Measurements from ENCODE around the gene LZTS2.

Gene LZTS2

GRCh38 chr10:101014230-101014884 is 14.7 kb downstream of the LZTS2 start:
- H3K27ac ChIP-seq (ENCODE audit: poor library complexity, severe bottlenecking) = no peak overlapping the region
- TF ChIP-seq CTCF (IDR thresholded peaks at IDR 0.05; ENCODE audit: poor library complexity, severe bottlenecking) = peak; percentile 82
- ATAC-seq (ENCODE audit: low read depth) (peak; percentile 16; the same call in 1 of the 3 replicates), DNase-seq (ENCODE audit: low spot score) (no peak)
- H3K27me3 ChIP-seq (ENCODE audit: insufficient read depth, poor library complexity, severe bottlenecking) = no peaks in the 10 kb centered on the region
- peaks cover 4% of the 10 kb centered on the region for H3K4me1 ChIP-seq (ENCODE audit: insufficient read depth, poor library complexity, severe bottlenecking)
- no peaks in the 10 kb centered on the region for H3K36me3 ChIP-seq (ENCODE audit: low read depth)
- no peaks in the 10 kb centered on the region for H3K9me3 ChIP-seq (ENCODE audit: severe bottlenecking)
- H3K4me3 ChIP-seq (ENCODE audit: severe bottlenecking) = no peak overlapping the region

GRCh38 chr10:101014966-101015581 is 15.5 kb downstream of the LZTS2 start:
- TF ChIP-seq CTCF (IDR thresholded peaks at IDR 0.05; ENCODE audit: poor library complexity, severe bottlenecking) = no peak
- DNase-seq (ENCODE audit: low spot score) (no peak), ATAC-seq (ENCODE audit: low read depth) (0 out of 3 replicates have a peak, but pooled peaks have one; percentile 8)
- no peaks in the 10 kb centered on the region for H3K27me3 ChIP-seq (ENCODE audit: insufficient read depth, poor library complexity, severe bottlenecking)
- peaks cover 4% of the 10 kb centered on the region for H3K4me1 ChIP-seq (ENCODE audit: insufficient read depth, poor library complexity, severe bottlenecking)
- no peak overlapping the region for H3K27ac ChIP-seq (ENCODE audit: poor library complexity, severe bottlenecking)
- H3K9me3 ChIP-seq (ENCODE audit: severe bottlenecking) = no peaks in the 10 kb centered on the region
- no peak overlapping the region for H3K4me3 ChIP-seq (ENCODE audit: severe bottlenecking)
- no peaks in the 10 kb centered on the region for H3K36me3 ChIP-seq (ENCODE audit: low read depth)

- DNase-seq (ENCODE audit: low spot score) (no peak), ATAC-seq (ENCODE audit: low read depth) (no peak)
- TF ChIP-seq CTCF (IDR thresholded peaks at IDR 0.05; ENCODE audit: poor library complexity, severe bottlenecking) = no peak
- Histone ChIP-seq H3K9me3 (ENCODE audit: severe bottlenecking) (no peaks in the 10 kb centered on the region), H3K27me3 (ENCODE audit: insufficient read depth, poor library complexity, severe bottlenecking) (no peaks in the 10 kb centered on the region), H3K36me3 (ENCODE audit: low read depth) (no peaks in the 10 kb centered on the region), H3K4me3 (ENCODE audit: severe bottlenecking) (no peak overlapping the region), H3K27ac (ENCODE audit: poor library complexity, severe bottlenecking) (no peak overlapping the region), H3K4me1 (ENCODE audit: insufficient read depth, poor library complexity, severe bottlenecking) (peaks cover 4% of the 10 kb centered on the region)
Measured at GRCh38 chr10:101015582-101015973, 16.0 kb downstream of the LZTS2 start.

DNA sequence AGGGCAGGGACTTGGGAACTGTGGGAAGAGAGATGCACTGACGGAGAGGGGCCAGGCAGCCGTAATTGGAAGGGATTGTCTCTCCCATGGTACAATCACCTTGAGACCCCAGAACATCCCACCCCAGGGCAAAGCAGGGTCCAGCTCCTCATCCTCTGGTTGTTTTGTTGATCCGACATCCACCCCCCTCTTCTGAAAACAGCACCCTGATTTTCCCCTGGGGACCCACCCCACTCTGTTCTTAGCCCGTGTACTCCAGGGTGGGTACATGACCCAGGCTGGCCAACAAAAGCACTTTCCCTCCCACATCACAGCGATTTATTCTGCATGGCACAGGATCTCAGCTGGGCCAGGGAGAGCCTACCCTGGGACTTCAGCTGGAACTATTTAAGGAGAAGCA is 17.2 kb downstream of the LZTS2 start:
- no peak for TF ChIP-seq CTCF (IDR thresholded peaks at IDR 0.05; ENCODE audit: poor library complexity, severe bottlenecking)
- Histone ChIP-seq H3K36me3 (ENCODE audit: low read depth) (no peaks in the 10 kb centered on the region), H3K4me3 (ENCODE audit: severe bottlenecking) (no peak overlapping the region), H3K9me3 (ENCODE audit: severe bottlenecking) (no peaks in the 10 kb centered on the region), H3K27me3 (ENCODE audit: insufficient read depth, poor library complexity, severe bottlenecking) (no peaks in the 10 kb centered on the region), H3K27ac (ENCODE audit: poor library complexity, severe bottlenecking) (no peak overlapping the region), H3K4me1 (ENCODE audit: insufficient read depth, poor library complexity, severe bottlenecking) (peaks cover 4% of the 10 kb centered on the region)
- no peak for ATAC-seq (ENCODE audit: low read depth)
- DNase-seq (ENCODE audit: low spot score) = no peak

DNA sequence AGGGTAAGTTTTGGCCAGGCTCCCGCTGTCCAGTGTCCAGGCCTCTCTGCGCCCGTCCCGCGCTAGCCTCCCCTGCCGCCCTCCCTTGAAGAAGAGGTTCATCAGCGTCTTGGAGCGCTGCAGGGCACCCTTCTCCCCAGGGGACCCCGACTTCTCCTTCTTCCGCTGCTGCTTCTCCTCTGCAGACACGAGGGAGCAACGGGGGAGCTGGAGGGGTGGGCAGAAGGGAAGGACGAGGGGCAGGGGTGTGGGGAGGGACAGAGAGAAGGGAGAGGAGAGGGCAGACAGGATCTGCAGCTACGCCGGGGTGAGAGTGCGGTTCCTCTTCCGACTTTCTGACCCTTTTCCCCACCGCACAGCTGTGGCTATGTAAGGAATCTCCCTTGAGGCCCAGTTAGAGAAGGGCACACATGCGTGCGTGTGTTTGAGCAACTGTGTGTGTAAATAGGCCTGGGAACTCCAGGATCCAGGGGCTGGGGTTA is 18.6 kb downstream of the LZTS2 start:
- H3K27me3 ChIP-seq (ENCODE audit: insufficient read depth, poor library complexity, severe bottlenecking) = no peaks in the 10 kb centered on the region
- H3K4me3 ChIP-seq (ENCODE audit: severe bottlenecking) = no peak overlapping the region
- H3K4me1 ChIP-seq (ENCODE audit: insufficient read depth, poor library complexity, severe bottlenecking) = peaks cover 3% of the 10 kb centered on the region
- H3K36me3 ChIP-seq (ENCODE audit: low read depth) = no peaks in the 10 kb centered on the region
- no peak overlapping the region for H3K27ac ChIP-seq (ENCODE audit: poor library complexity, severe bottlenecking)
- DNase-seq (ENCODE audit: low spot score) = no peak
- TF ChIP-seq CTCF (IDR thresholded peaks at IDR 0.05; ENCODE audit: poor library complexity, severe bottlenecking) = no peak
- no peak for ATAC-seq (ENCODE audit: low read depth)
- no peaks in the 10 kb centered on the region for H3K9me3 ChIP-seq (ENCODE audit: severe bottlenecking)

Measured in RWPE2 (cell line).